ENCODE measurements around the gene IFITM2.

- TF ChIP-seq CTCF (IDR thresholded peaks at IDR 0.05; ENCODE audit: low read length) (no peak), EZH2 (optimal IDR thresholded peaks at IDR 0.05; ENCODE audit: low read depth, low read length) (no peak), EZH2phosphoT487 (IDR thresholded peaks at IDR 0.05; ENCODE audit: low read length) (no peak)
These were observed 14.3 kb upstream of the IFITM2 start for GRCh38 chr11:293271-293851.

Measured in MM.1S (cell line).